ENCODE results near the gene FUZ.

Gene FUZ

DNA sequence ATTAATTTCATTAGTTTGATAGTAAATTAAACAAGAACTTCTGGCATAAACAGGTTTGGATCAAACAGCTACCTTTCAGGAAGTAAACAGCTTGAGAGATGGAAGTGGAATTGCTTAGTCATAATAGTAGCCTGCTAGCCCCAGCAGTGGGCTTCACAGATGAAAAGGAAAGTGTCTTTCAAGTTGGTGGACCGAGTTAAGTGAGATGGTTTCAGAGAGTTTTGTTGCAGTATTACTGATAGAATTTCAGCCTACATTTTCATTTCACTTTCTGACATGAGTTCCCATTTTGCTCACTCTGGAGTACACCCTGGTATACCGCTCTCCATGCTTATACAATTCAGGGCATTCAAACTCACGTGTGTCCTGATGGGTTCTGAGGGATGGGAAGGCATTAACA is 35.8 kb upstream of the FUZ start:
- H3K27me3 ChIP-seq (replicated peaks): no peaks in the 10 kb centered on the region
- TF ChIP-seq, protein P1, sequence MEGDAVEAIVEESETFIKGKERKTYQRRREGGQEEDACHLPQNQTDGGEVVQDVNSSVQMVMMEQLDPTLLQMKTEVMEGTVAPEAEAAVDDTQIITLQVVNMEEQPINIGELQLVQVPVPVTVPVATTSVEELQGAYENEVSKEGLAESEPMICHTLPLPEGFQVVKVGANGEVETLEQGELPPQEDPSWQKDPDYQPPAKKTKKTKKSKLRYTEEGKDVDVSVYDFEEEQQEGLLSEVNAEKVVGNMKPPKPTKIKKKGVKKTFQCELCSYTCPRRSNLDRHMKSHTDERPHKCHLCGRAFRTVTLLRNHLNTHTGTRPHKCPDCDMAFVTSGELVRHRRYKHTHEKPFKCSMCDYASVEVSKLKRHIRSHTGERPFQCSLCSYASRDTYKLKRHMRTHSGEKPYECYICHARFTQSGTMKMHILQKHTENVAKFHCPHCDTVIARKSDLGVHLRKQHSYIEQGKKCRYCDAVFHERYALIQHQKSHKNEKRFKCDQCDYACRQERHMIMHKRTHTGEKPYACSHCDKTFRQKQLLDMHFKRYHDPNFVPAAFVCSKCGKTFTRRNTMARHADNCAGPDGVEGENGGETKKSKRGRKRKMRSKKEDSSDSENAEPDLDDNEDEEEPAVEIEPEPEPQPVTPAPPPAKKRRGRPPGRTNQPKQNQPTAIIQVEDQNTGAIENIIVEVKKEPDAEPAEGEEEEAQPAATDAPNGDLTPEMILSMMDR (IDR thresholded peaks at IDR 0.05; ENCODE audit: low read depth, low read length, missing control alignments): no peak
- no peaks in the 10 kb centered on the region for H3K36me3 ChIP-seq (replicated peaks)
- no peak for DNase-seq
- H3K4me3 ChIP-seq (ENCODE audit: low read depth, low read length): no peak overlapping the region
- in situ Hi-C loops (cut with HindIII; ENCODE audit: low pct_ligation_motif_present, low sequenced_read_pairs): no loop called here
- no peak overlapping the region for H3K27ac ChIP-seq

DNA sequence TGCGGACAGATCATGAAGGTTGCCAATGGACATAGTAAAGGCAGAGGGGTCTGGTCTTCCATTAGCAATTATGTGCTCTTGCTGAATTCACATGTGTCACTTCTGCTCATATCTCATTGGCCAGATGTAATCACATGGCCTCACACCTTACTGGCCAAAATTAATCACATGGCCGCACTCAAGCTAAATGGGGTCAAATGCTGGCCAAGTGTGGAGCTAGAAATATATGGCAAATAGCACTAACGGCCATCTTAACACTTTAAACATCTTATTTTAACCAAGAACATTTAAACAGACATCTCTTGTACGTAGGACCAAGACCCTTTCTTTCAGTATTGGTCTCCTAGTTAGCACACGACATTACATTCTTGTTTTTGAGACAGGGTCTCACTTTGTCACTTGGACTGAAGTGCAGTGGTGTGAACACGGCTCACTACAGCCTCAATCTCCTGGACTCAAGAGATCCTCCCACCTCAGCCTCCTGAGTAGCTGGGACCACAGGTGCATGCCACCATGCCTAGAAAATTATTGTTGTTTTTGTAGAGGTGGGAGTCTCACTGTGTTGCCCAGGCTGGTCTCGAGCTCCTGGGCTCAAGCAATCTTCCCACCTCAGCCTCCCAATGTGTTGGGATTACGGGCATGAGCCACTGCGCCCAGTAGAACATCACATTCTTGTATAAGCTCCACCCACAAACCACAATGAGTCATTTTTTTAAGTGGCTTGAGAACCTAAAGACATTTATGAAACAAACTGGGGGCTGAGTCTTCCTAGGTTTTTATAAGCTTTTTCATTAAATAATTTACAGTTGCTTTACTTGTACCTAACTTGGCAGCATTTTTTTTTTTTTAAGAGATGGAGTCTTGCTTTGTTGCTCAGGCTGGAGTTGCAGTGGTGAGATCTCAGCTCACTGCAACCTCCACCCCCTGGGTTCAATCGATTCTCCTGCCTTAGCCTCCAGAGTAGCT is 34.9 kb upstream of the FUZ start:
- H3K27me3 ChIP-seq (replicated peaks): no peaks in the 10 kb centered on the region
- H3K27ac ChIP-seq: no peak overlapping the region
- TF ChIP-seq, protein P1 (IDR thresholded peaks at IDR 0.05; ENCODE audit: low read depth, low read length, missing control alignments): no peak
- no peaks in the 10 kb centered on the region for H3K36me3 ChIP-seq (replicated peaks)
- in situ Hi-C loops (cut with HindIII; ENCODE audit: low pct_ligation_motif_present, low sequenced_read_pairs): no loop called here
- DNase-seq: peak; percentile 81
- no peak overlapping the region for H3K4me3 ChIP-seq (ENCODE audit: low read depth, low read length)

DNA sequence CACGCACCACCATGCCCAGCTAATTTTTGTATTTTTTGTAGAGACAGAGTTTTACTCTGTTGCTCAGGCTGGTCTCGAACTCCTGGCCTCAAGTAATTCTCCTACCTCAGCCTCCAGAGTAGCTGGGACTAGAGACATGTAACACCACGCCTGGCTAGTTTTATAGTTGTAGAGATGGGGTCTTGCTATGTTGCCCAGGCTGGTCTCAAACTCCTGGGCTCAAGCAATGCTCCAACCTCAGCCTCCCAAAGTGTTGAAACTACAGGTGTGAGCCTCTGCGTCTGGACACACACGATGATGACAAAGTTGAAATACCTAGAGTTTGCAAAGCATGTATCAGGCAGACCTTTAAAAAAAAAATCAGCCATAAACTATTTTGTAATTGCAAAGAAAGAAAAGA is 33.3 kb upstream of the FUZ start:
- TF ChIP-seq, protein P1 (IDR thresholded peaks at IDR 0.05; ENCODE audit: low read depth, low read length, missing control alignments): no peak
- H3K4me3 ChIP-seq (ENCODE audit: low read depth, low read length): no peak overlapping the region
- no peaks in the 10 kb centered on the region for H3K27me3 ChIP-seq (replicated peaks)
- no peak for DNase-seq
- H3K27ac ChIP-seq: no peak overlapping the region
- no peaks in the 10 kb centered on the region for H3K36me3 ChIP-seq (replicated peaks)
- in situ Hi-C loops (cut with HindIII; ENCODE audit: low pct_ligation_motif_present, low sequenced_read_pairs): no loop called here

DNA sequence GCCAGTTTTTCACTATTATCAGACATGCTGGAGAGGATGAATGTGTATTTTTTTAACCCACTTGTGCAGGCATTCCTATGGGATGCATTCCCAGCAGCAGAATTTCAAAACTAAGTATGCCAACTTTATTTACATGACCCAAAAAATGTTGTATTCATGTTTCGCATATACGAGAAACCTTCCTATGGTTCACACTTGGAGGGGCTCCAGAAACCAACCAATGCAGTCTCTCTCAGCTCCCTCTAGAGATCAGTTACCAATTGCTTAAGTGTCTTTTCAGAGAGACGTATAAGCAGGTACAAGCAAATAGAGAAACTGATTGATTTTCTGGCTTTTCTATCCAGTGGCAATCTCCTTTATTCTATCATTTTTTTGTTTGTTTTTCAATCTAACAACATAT is 32.3 kb upstream of the FUZ start:
- TF ChIP-seq, protein P1 (IDR thresholded peaks at IDR 0.05; ENCODE audit: low read depth, low read length, missing control alignments): peak; percentile 23
- peaks cover 2% of the 10 kb centered on the region for H3K36me3 ChIP-seq (replicated peaks)
- no peaks in the 10 kb centered on the region for H3K27me3 ChIP-seq (replicated peaks)
- in situ Hi-C loops (cut with HindIII; ENCODE audit: low pct_ligation_motif_present, low sequenced_read_pairs): no loop called here
- no peak for DNase-seq
- H3K27ac ChIP-seq: no peak overlapping the region
- no peak overlapping the region for H3K4me3 ChIP-seq (ENCODE audit: low read depth, low read length)

DNA sequence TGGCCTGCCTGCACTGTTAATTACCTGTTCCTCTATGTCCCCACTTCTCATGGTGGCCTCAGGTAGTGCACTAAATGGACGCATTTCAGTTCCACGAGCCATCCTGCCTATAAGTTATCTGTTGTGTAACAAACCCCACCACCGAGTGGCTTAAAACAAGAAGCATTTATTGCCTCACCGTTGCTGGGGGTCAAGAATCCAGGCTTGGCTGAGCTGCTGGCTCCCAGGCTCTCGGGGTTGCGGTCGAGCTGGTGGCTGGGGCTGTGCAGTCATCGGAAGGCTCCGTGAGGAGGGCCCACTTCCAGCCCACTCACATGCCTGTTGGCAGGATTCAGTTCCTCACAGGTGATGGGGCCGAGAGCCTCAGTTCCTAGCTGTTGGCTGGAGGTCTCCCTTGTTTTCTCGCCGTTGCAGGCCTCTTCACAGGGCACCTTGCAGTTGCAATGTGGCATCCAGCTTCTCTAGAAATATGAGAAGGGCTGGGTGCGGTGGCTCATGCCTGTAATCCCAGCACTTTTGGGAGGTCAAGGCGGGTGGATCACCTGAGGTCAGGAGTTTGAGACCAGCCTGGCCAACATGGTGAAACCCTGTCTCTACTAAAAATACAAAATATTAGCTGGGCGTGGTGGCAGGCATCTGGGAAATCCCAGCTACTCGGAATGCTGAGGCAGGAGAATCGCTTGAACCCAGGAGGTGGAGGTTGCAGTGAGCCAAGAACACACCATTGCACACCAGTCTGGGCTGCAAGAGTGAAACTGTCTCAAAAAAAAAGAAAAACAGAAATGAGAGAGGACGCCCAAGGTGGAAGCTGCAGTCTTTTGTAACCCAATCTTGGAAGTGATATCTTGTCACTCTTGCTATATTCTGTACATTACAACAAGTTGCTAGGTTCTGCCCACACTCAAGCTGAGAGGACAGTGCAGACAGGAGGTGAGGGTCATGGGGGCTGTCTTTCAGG is 31.3 kb upstream of the FUZ start:
- no peak for DNase-seq

More for the DNA sequence above, 31.3 kb upstream of the FUZ start:
- Histone ChIP-seq H3K27me3 (replicated peaks) (no peaks in the 10 kb centered on the region), H3K36me3 (replicated peaks) (peaks cover 3% of the 10 kb centered on the region), H3K4me3 (ENCODE audit: low read depth, low read length) (no peak overlapping the region), H3K27ac (no peak overlapping the region)
- in situ Hi-C loops (cut with HindIII; ENCODE audit: low pct_ligation_motif_present, low sequenced_read_pairs): no loop called here
- TF ChIP-seq, protein P1 (IDR thresholded peaks at IDR 0.05; ENCODE audit: low read depth, low read length, missing control alignments): no peak
